DMS79 (cell line): ENCODE results near the gene ERAL1.
"Not testable (repeated sequence)": the region's sequence is repeated elsewhere in the genome, so short reads cannot be mapped to it uniquely, and the experiment has no call there.

Experiments used
- DNase-seq: peaks from one replicate; lab custom pipeline; 2025; lab: John Stamatoyannopoulos, UW

Gene ERAL1

GRCh38 chr17:28853295-28853694 is 1.5 kb upstream of the ERAL1 start:
- no peak for DNase-seq

- no peak for DNase-seq
Observed at GRCh38 chr17:28855336-28855679, 492 bp downstream of the ERAL1 start.

GRCh38 chr17:28856028-28856574 is 1.3 kb downstream of the ERAL1 start:
- DNase-seq: no peak

GRCh38 chr17:28857905-28858800 is 3.3 kb downstream of the ERAL1 start:
- DNase-seq: no peak

- no peak for DNase-seq
Observed at GRCh38 chr17:28858801-28859355, 4.1 kb downstream of the ERAL1 start.

GRCh38 chr17:28860363-28860808 is 5.6 kb downstream of the ERAL1 start:
- DNase-seq: no peak

- no peak for DNase-seq
Observed at GRCh38 chr17:28861393-28862203, 6.8 kb downstream of the ERAL1 start.

- DNase-seq: no peak
Observed at GRCh38 chr17:28862561-28862960, 7.7 kb downstream of the ERAL1 start.

GRCh38 chr17:28863953-28864352 is 9.1 kb downstream of the ERAL1 start:
- DNase-seq: no peak

- DNase-seq: no peak
Observed at GRCh38 chr17:28864991-28865849, 10.4 kb downstream of the ERAL1 start.

- DNase-seq: no peak
Observed at GRCh38 chr17:28865946-28866752, 11.3 kb downstream of the ERAL1 start.

- DNase-seq: no peak
Observed at GRCh38 chr17:28867276-28867675, 12.5 kb downstream of the ERAL1 start.

- DNase-seq: no peak
Observed at GRCh38 chr17:28871056-28871579, 16.3 kb downstream of the ERAL1 start.

- DNase-seq: no peak
Observed at GRCh38 chr17:28873839-28874238, 19.0 kb downstream of the ERAL1 start.

GRCh38 chr17:28874750-28875149 is 19.9 kb downstream of the ERAL1 start:
- no peak for DNase-seq

- no peak for DNase-seq
Observed at GRCh38 chr17:28875848-28876550, 21.2 kb downstream of the ERAL1 start.

- DNase-seq: not testable (repeated sequence)
Observed at GRCh38 chr17:28877150-28877711, 22.4 kb downstream of the ERAL1 start.

GRCh38 chr17:28878158-28878910 is 23.5 kb downstream of the ERAL1 start:
- DNase-seq: no peak

- no peak for DNase-seq
Observed at GRCh38 chr17:28878981-28879380, 24.2 kb downstream of the ERAL1 start.
